HL-60 (cell line): ENCODE data around the gene CPAMD8.

Experiments
- CTCF ChIP-seq: IDR thresholded peaks from one replicate; pipeline ENCODE4 v1.5.1; 2011; ENCODE audit warnings: low read length, control low read depth, inconsistent platforms; ENCODE audit not compliant: insufficient read depth
- GABPA ChIP-seq: IDR thresholded peaks from 2 replicates; pipeline ENCODE4 v1.6.1; 2012; ENCODE audit warnings: low read depth
- POLR2AphosphoS5 ChIP-seq: IDR thresholded peaks from 2 replicates; pipeline ENCODE4 v1.6.1; 2012; ENCODE audit warnings: low read depth
- REST ChIP-seq: IDR thresholded peaks from 2 replicates; pipeline ENCODE4 v1.6.1; 2012; ENCODE audit warnings: low read depth; ENCODE audit not compliant: insufficient replicate concordance
- SPI1 ChIP-seq: IDR thresholded peaks from 2 replicates; pipeline ENCODE4 v1.6.1; 2012; ENCODE audit warnings: low read depth, mild to moderate bottlenecking, borderline replicate concordance

- TF ChIP-seq CTCF: no peak
- no peak for TF ChIP-seq POLR2AphosphoS5
- TF ChIP-seq GABPA: no peak
- TF ChIP-seq REST: no peak
- no peak for TF ChIP-seq SPI1
These were observed 136.6 kb downstream of the CPAMD8 start for GRCh38 chr19:16889883-16890460.
